Measurements from ENCODE around the gene ZRANB3. TPM values are rescaled to one million over a fixed set of nuclear protein-coding genes. Genes with fewer than 3 reads are reported as not detected.
"Not testable (repeated sequence)": the region's sequence is repeated elsewhere in the genome, so short reads cannot be mapped to it uniquely, and the experiment has no call there.

The ZRANB3 gene
- total and polyA plus RNA-seq, 2 donors, result 2.6 to 8.0 TPM

DNA sequence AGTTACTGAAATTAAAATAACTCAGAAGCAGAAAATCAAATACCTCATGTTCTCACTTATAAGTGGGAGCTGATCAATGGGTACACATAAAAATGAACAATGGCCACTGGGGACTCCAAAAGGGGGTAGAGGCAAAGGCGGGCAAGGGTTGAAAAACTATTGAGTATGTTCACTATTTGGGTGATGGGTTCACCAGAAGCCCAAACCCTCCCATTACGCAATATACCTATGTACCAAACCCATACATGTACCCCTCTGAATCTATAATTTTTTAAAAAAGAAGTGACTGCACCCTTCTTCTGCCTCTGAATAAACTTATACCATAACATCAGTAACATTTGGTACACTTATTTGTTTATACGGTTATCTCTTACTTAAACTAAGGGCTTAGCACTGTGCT, 119.4 kb downstream of the ZRANB3 start:
- WGBS, result 99% methylated on average over 3 of the region's 3 CpGs
- Histone ChIP-seq H3K9me3 (ENCODE audit: control insufficient read depth in 2 of 2, insufficient read depth in 1 of 2, low read length in 1 of 2) (no peaks in the 10 kb centered on the region), H3K4me1 (ENCODE audit: control insufficient read depth in 2 of 2, insufficient read depth in 2 of 2, low read length in 2 of 2) (no peaks in the 10 kb centered on the region), H3K27me3 (ENCODE audit: control insufficient read depth in 2 of 2, insufficient read depth in 1 of 2, low read length in 1 of 2) (no peaks in the 10 kb centered on the region), H3K4me3 (ENCODE audit: low read length in 2 of 2) (no peak overlapping the region), H3K36me3 (ENCODE audit: control insufficient read depth in 2 of 2, insufficient read depth in 2 of 2, low read length in 1 of 2) (no peaks in the 10 kb centered on the region), H3K27ac (ENCODE audit: low read depth in 1 of 2, low read length in 1 of 2) (no peak overlapping the region)
- no peak for DNase-seq (ENCODE audit: low read depth in 6 of 9, low spot score in 9 of 9)

DNA sequence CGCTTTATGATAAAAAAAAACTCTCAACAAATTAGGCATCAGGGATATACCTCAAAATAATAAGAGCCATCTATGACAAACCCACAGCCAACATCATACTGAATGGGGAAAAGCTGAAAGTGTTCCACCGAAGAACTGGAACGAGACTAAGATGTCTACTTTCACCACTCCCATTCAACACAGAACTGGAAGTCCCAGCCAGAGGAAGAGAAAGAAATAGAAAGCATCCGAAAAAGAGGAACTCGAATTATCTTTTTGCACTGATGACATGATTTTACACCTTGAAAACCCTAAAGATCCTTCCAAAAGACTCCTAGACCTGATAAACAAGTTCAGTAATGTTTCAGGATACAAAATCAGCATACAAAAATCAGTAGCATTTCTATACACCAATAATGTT, 121.6 kb downstream of the ZRANB3 start:
- Histone ChIP-seq H3K36me3 (ENCODE audit: control insufficient read depth in 2 of 2, insufficient read depth in 2 of 2, low read length in 1 of 2) (no peaks in the 10 kb centered on the region), H3K9me3 (ENCODE audit: control insufficient read depth in 2 of 2, insufficient read depth in 1 of 2, low read length in 1 of 2) (no peaks in the 10 kb centered on the region), H3K27ac (ENCODE audit: low read depth in 1 of 2, low read length in 1 of 2) (no peak overlapping the region), H3K27me3 (ENCODE audit: control insufficient read depth in 2 of 2, insufficient read depth in 1 of 2, low read length in 1 of 2) (no peaks in the 10 kb centered on the region), H3K4me1 (ENCODE audit: control insufficient read depth in 2 of 2, insufficient read depth in 2 of 2, low read length in 2 of 2) (no peaks in the 10 kb centered on the region), H3K4me3 (ENCODE audit: low read length in 2 of 2) (no peak overlapping the region)
- DNase-seq (ENCODE audit: low read depth in 6 of 9, low spot score in 9 of 9), result no peak
- WGBS, result 89% methylated on average over 5 of the region's 5 CpGs

DNA sequence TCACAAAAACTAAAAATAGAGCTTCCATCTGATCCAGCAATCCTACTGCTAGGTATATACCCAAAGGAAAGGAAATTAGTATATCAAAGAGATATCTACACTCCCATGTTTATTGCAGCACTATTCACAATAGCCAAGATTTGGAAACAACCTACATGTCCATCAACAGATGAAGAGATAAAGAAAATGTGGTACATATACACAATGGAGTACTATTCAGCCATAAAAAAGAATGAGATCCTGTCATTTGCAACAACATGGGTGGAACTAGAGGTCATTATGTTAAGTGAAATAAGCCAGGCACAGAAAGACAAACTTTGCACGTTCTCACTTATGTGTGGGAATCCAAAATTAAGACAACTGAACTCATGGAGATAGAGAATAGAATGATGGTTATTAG, 134.8 kb downstream of the ZRANB3 start:
- not testable (repeated sequence) for H3K36me3 ChIP-seq (ENCODE audit: control insufficient read depth in 2 of 2, insufficient read depth in 2 of 2, low read length in 1 of 2); H3K27ac ChIP-seq (ENCODE audit: low read depth in 1 of 2, low read length in 1 of 2); DNase-seq (ENCODE audit: low read depth in 6 of 9, low spot score in 9 of 9); H3K9me3 ChIP-seq (ENCODE audit: control insufficient read depth in 2 of 2, insufficient read depth in 1 of 2, low read length in 1 of 2); H3K27me3 ChIP-seq (ENCODE audit: control insufficient read depth in 2 of 2, insufficient read depth in 1 of 2, low read length in 1 of 2); H3K4me1 ChIP-seq (ENCODE audit: control insufficient read depth in 2 of 2, insufficient read depth in 2 of 2, low read length in 2 of 2); H3K4me3 ChIP-seq (ENCODE audit: low read length in 2 of 2)
- WGBS, result 97% methylated on average over 1 of the region's 1 CpG

DNA sequence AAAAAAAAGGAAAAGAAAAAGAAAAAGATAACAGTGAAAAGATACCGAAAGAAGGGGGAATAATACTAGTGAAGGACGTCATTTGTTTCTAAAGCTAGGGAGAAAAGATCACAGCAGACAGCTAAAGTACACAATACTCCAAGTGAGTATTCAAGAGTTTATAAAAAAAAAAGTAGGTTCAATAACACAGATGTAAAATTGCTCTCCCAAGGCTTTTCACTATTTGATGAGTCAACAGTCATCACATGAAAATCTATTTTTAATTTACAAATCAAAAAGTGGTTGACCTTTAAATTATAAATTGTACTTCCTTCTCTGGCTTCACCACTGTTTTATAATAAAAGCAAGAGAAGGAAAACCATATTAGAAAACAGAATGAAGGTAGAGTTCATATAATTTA, 144.0 kb downstream of the ZRANB3 start:
- no peak overlapping the region for H3K27ac ChIP-seq (ENCODE audit: low read depth in 1 of 2, low read length in 1 of 2)
- H3K27me3 ChIP-seq (ENCODE audit: control insufficient read depth in 2 of 2, insufficient read depth in 1 of 2, low read length in 1 of 2), result no peaks in the 10 kb centered on the region
- H3K4me1 ChIP-seq (ENCODE audit: control insufficient read depth in 2 of 2, insufficient read depth in 2 of 2, low read length in 2 of 2), result no peaks in the 10 kb centered on the region
- no peaks in the 10 kb centered on the region for H3K36me3 ChIP-seq (ENCODE audit: control insufficient read depth in 2 of 2, insufficient read depth in 2 of 2, low read length in 1 of 2)
- WGBS, result 97% methylated on average over 2 of the region's 2 CpGs
- no peak for DNase-seq (ENCODE audit: low read depth in 6 of 9, low spot score in 9 of 9)
- no peak overlapping the region for H3K4me3 ChIP-seq (ENCODE audit: low read length in 2 of 2)
- no peaks in the 10 kb centered on the region for H3K9me3 ChIP-seq (ENCODE audit: control insufficient read depth in 2 of 2, insufficient read depth in 1 of 2, low read length in 1 of 2)

DNA sequence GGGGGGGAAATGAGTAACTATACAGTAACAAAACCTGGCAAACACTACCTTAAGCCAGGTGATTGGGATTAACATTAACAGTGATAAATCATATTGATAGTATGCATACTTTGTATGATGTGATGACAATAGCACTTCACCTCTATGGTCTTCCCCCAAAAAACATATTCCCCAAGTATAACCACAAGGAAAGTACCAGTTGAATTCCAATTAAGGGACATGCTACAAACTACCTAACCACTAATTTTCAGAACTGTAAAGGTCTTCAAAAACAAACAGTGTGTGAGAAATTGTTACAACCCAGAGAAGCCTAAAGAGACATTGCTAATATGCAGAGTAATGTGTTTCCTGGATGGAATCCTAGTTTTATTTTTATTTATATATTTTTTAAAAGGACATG, 152.4 kb downstream of the ZRANB3 start:
- no peaks in the 10 kb centered on the region for H3K27me3 ChIP-seq (ENCODE audit: control insufficient read depth in 2 of 2, insufficient read depth in 1 of 2, low read length in 1 of 2)
- no peak for DNase-seq (ENCODE audit: low read depth in 6 of 9, low spot score in 9 of 9)
- no peak overlapping the region for H3K4me3 ChIP-seq (ENCODE audit: low read length in 2 of 2)
- peaks cover 0 to 9% of the 10 kb centered on the region in 2 donors for H3K9me3 ChIP-seq (ENCODE audit: control insufficient read depth in 2 of 2, insufficient read depth in 1 of 2, low read length in 1 of 2)
- no peak overlapping the region for H3K27ac ChIP-seq (ENCODE audit: low read depth in 1 of 2, low read length in 1 of 2)
- no peaks in the 10 kb centered on the region for H3K4me1 ChIP-seq (ENCODE audit: control insufficient read depth in 2 of 2, insufficient read depth in 2 of 2, low read length in 2 of 2)
- no peaks in the 10 kb centered on the region for H3K36me3 ChIP-seq (ENCODE audit: control insufficient read depth in 2 of 2, insufficient read depth in 2 of 2, low read length in 1 of 2)

DNA sequence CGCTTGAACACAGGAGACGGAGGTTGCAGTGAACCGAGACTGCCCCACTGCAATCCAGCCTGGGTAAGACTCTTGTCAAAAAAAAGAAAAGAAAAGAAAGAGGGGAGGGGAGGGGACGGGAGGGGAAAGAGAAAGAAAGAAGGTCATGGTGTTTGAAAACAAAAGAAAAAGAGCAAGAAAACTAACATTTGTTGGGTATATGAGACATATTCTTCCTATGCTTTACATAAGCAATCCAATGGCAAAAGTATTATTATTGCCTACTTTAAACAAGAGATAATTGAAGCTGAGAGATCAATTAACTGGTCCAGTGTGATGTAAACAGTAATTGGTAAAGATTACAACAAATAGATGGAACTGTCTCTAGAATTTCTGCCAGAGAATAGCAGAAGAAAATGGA, 157.3 kb downstream of the ZRANB3 start:
- no peaks in the 10 kb centered on the region for H3K36me3 ChIP-seq (ENCODE audit: control insufficient read depth in 2 of 2, insufficient read depth in 2 of 2, low read length in 1 of 2)
- H3K27ac ChIP-seq (ENCODE audit: low read depth in 1 of 2, low read length in 1 of 2), result no peak overlapping the region
- 95% methylated on average over 4 of the region's 4 CpGs for WGBS
- no peaks in the 10 kb centered on the region for H3K27me3 ChIP-seq (ENCODE audit: control insufficient read depth in 2 of 2, insufficient read depth in 1 of 2, low read length in 1 of 2)
- no peaks in the 10 kb centered on the region for H3K4me1 ChIP-seq (ENCODE audit: control insufficient read depth in 2 of 2, insufficient read depth in 2 of 2, low read length in 2 of 2)
- H3K4me3 ChIP-seq (ENCODE audit: low read length in 2 of 2), result no peak overlapping the region
- H3K9me3 ChIP-seq (ENCODE audit: control insufficient read depth in 2 of 2, insufficient read depth in 1 of 2, low read length in 1 of 2), result no peaks in the 10 kb centered on the region
- no peak for DNase-seq (ENCODE audit: low read depth in 6 of 9, low spot score in 9 of 9)

DNA sequence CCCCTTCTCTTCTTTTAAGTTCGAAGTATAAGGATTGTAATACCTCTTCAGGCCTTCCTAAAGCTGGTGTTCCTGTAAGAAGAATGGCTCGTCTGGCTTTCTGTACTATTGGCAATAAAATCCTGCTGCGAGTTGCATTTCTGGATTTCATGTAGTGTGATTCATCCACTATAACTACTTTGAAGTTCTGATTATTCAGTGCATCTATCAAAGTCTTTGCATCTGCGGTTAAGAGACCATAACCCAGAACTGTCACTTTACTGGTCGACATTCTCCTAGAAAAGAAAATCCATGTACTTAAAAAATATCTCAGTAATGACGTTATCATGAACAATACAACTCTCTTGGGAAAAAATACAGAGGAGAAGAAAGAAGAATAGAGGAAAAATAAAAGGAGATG, 181.1 kb downstream of the ZRANB3 start:
- peaks cover 0 to 3% of the 10 kb centered on the region in 2 donors for H3K9me3 ChIP-seq (ENCODE audit: control insufficient read depth in 2 of 2, insufficient read depth in 1 of 2, low read length in 1 of 2)
- DNase-seq (ENCODE audit: low read depth in 6 of 9, low spot score in 9 of 9), result no peak
- no peak overlapping the region for H3K27ac ChIP-seq (ENCODE audit: low read depth in 1 of 2, low read length in 1 of 2)
- no peaks in the 10 kb centered on the region for H3K4me1 ChIP-seq (ENCODE audit: control insufficient read depth in 2 of 2, insufficient read depth in 2 of 2, low read length in 2 of 2)
- WGBS, result 98% methylated on average over 6 of the region's 6 CpGs
- H3K27me3 ChIP-seq (ENCODE audit: control insufficient read depth in 2 of 2, insufficient read depth in 1 of 2, low read length in 1 of 2), result no peaks in the 10 kb centered on the region
- no peak overlapping the region for H3K4me3 ChIP-seq (ENCODE audit: low read length in 2 of 2)
- no peaks in the 10 kb centered on the region for H3K36me3 ChIP-seq (ENCODE audit: control insufficient read depth in 2 of 2, insufficient read depth in 2 of 2, low read length in 1 of 2)

DNA sequence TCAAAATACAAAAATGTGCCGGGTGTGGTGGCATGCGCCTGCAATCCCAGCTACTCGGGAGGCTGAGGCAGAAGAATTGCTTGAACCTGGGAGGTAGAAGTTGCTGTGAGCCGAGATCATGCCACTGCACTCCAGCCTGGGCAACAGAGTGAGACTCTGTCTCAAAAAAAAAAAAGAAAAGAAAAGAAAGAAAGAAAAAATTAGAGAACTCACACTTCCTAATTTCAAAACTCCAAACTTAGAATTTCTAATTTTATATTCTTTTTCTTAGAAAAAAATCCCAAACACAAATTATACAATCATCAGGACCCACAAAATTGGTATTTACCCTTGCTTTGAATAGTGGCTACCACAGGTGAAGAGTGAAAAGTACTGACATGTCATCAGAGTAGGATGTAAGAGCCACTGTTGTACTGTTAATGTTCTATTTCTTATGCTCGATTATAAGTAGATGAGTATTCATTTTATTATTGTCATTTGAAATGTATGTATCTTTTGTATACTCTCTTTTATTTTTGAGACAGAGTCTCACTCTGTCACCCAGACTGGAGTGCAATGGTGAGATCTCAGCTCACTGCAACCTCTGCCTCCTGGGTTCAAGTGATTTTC, 182.8 kb downstream of the ZRANB3 start:
- H3K4me3 ChIP-seq (ENCODE audit: low read length in 2 of 2); H3K4me1 ChIP-seq (ENCODE audit: control insufficient read depth in 2 of 2, insufficient read depth in 2 of 2, low read length in 2 of 2); H3K27me3 ChIP-seq (ENCODE audit: control insufficient read depth in 2 of 2, insufficient read depth in 1 of 2, low read length in 1 of 2); DNase-seq (ENCODE audit: low read depth in 6 of 9, low spot score in 9 of 9); H3K27ac ChIP-seq (ENCODE audit: low read depth in 1 of 2, low read length in 1 of 2); H3K9me3 ChIP-seq (ENCODE audit: control insufficient read depth in 2 of 2, insufficient read depth in 1 of 2, low read length in 1 of 2); H3K36me3 ChIP-seq (ENCODE audit: control insufficient read depth in 2 of 2, insufficient read depth in 2 of 2, low read length in 1 of 2): not testable (repeated sequence)
- WGBS, result 97% methylated on average over 5 of the region's 5 CpGs

DNA sequence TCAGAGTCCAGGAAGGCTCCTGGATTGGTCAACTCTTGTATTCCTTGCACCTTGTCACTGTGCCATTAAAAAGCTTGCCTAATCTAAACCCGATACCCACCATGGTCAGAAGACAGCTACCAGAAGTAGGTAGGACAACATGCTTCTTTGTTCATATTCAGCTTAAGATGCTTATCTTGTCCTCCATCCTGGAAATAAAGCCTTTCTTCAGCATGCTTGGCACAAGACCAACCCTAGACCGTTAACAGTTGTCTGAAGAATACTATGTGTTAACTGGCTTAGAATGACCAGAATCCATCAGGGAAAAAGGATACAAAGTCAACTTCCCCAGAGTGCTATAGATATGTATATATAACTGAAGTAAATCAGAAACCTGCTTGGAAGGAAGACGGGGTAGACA, 193.9 kb downstream of the ZRANB3 start:
- DNase-seq (ENCODE audit: low read depth in 6 of 9, low spot score in 9 of 9), result no peak
- 97% methylated on average over 3 of the region's 3 CpGs for WGBS
- no peak overlapping the region for H3K4me3 ChIP-seq (ENCODE audit: low read length in 2 of 2)

DNA sequence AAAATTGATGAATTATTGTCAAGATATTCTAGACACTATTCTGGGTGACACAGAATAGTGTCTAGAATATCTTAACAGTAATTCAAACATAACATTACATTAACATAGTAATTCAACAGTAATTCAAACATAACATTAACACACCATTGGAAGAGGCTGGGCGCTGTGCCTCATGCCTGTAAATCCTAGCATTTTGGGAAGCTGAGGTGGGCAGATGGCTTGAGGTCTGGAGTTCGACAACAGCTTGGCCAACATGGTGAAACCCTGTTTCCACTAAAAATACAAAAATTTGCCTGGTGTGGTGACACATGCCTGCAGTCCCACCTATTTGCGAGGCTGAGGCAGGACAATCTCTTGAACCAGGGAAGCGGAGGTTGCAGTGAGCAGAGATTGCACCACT, 195.8 kb downstream of the ZRANB3 start:
- no peaks in the 10 kb centered on the region for H3K4me1 ChIP-seq (ENCODE audit: control insufficient read depth in 2 of 2, insufficient read depth in 2 of 2, low read length in 2 of 2)
- H3K27me3 ChIP-seq (ENCODE audit: control insufficient read depth in 2 of 2, insufficient read depth in 1 of 2, low read length in 1 of 2), result no peaks in the 10 kb centered on the region
- no peaks in the 10 kb centered on the region for H3K36me3 ChIP-seq (ENCODE audit: control insufficient read depth in 2 of 2, insufficient read depth in 2 of 2, low read length in 1 of 2)
- no peak for DNase-seq (ENCODE audit: low read depth in 6 of 9, low spot score in 9 of 9)
- 98% methylated on average over 4 of the region's 4 CpGs for WGBS
- no peak overlapping the region for H3K27ac ChIP-seq (ENCODE audit: low read depth in 1 of 2, low read length in 1 of 2)
- H3K4me3 ChIP-seq (ENCODE audit: low read length in 2 of 2), result no peak overlapping the region
- no peaks in the 10 kb centered on the region for H3K9me3 ChIP-seq (ENCODE audit: control insufficient read depth in 2 of 2, insufficient read depth in 1 of 2, low read length in 1 of 2)

More for the DNA sequence above, 193.9 kb downstream of the ZRANB3 start:
- Histone ChIP-seq H3K27ac (ENCODE audit: low read depth in 1 of 2, low read length in 1 of 2) (no peak overlapping the region), H3K27me3 (ENCODE audit: control insufficient read depth in 2 of 2, insufficient read depth in 1 of 2, low read length in 1 of 2) (no peaks in the 10 kb centered on the region), H3K9me3 (ENCODE audit: control insufficient read depth in 2 of 2, insufficient read depth in 1 of 2, low read length in 1 of 2) (no peaks in the 10 kb centered on the region), H3K36me3 (ENCODE audit: control insufficient read depth in 2 of 2, insufficient read depth in 2 of 2, low read length in 1 of 2) (no peaks in the 10 kb centered on the region), H3K4me1 (ENCODE audit: control insufficient read depth in 2 of 2, insufficient read depth in 2 of 2, low read length in 2 of 2) (no peaks in the 10 kb centered on the region)
